ENCODE data around the gene MFSD6L.

GRCh38 chr17:8788998-8789397, 10.2 kb downstream of the MFSD6L start:
- TF ChIP-seq POLR2A (IDR thresholded peaks at IDR 0.05), result no peak
- no peak for TF ChIP-seq CTCF (IDR thresholded peaks at IDR 0.05)
- peak in 1 of 2 donors; percentile 27 for TF ChIP-seq POLR2AphosphoS5 (IDR thresholded peaks at IDR 0.05)
- TF ChIP-seq EP300 (IDR thresholded peaks at IDR 0.05), result peak in 1 of 4 donors; percentile 79
